H54 (cell line): Measurements from ENCODE around the gene SLC5A10.
"Not testable (repeated sequence)": the region's sequence is repeated elsewhere in the genome, so short reads cannot be mapped to it uniquely, and the experiment has no call there.

Experiments
- DNase-seq: peaks from one replicate; pipeline ENCODE4 v3.0.0; 2011; ENCODE audit warnings: low spot score, mixed read lengths; ENCODE audit not compliant: insufficient read length
- FAIRE-seq: peaks from 3 replicates; lab custom pipeline; 2011; peaks lifted over from hg19 to GRCh38; lab: Jason Lieb, UNC
- POLR2A ChIP-seq: IDR thresholded peaks from 2 replicates; pipeline ENCODE4 v1.6.1; 2011; ENCODE audit warnings: low read depth, mild to moderate bottlenecking, low read length

The SLC5A10 gene

GRCh38 chr17:18951941-18952842 is at the start of gene SLC5A10:
TSS of gene SLC5A10 (plus strand) at chr17:18952165. CDS start at chr17:18952206, 41 bp downstream.
- no peak for FAIRE-seq
- TF ChIP-seq POLR2A, result no peak
- DNase-seq, result no peak

GRCh38 chr17:18904482-18904881 is 47.5 kb upstream of the SLC5A10 start:
- no peak for TF ChIP-seq POLR2A
- no peak for FAIRE-seq
- no peak for DNase-seq

DNA sequence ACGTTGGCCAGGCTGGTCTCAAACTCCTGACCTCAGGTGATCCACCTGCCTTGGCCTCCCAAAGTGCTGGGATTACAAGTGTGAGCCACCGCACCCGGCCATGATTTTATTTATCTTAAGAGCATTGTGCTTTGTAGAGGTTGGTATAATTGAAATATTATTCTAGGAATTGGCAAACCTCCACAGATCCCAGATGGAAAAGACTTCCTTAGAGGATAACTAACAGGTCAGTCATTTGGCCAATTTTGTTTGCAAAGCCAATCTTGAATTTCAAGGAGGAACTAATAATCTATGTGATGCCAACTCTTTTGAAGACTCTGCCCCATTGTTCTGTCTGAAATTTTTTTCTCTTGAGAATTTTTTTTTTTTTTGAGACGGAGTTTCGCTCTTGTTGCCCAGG is 46.7 kb upstream of the SLC5A10 start:
- FAIRE-seq, result no peak
- no peak for TF ChIP-seq POLR2A
- DNase-seq, result no peak

DNA sequence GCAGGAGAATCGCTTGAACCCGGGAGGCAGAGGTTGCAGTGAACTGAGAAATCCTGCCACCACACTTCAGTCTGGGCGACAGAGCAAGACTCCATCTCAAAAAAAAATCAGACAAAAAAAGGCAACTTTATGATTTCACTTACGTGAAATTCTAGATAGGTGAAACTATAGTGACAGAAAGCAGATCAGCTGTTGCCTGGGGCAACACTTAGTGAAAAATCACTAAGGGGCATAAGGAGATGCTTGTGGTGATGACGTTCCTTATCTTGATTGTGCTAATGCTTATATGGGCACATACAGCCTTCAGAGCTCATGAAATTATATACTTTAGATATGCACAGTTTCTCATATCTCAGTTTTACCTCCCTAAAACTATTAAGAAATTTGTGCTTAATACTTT is 41.6 kb upstream of the SLC5A10 start:
- DNase-seq (no peak), FAIRE-seq (no peak)
- no peak for TF ChIP-seq POLR2A

GRCh38 chr17:18910881-18911280 is 41.1 kb upstream of the SLC5A10 start:
- TF ChIP-seq POLR2A, result no peak
- FAIRE-seq (no peak), DNase-seq (no peak)

DNA sequence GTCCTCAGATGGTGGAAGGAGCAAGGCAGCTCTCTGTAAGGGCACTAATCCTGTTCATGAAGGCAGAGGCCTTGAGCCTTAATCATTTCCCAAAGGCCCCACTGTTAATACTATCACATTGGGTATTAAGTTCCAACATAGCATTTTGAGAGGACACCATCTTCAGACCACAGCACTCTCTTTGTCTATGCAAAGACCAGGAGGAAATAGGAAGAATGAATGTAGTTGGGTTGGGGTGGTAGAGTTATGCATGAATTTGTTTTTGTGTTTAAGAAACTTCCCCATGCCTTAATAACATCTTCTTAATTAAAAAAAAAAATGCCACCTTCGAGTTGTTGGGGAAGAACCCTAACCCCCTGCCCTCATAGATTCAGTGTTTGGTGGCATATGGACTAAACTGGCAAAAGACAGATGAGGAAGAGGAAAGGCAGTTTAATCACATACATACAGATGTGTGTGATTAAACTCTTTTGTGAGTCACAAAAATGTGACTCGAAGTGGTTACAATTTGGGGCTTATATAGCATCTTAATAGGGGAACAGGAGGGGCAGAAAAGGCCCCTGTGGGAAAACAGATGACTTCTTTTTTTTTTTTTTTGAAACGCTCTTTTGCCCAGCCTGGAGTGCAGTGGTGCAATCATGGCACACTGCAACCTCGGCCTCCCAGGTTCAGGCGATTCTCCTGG is 35.0 kb upstream of the SLC5A10 start:
- no peak for TF ChIP-seq POLR2A
- DNase-seq (peak; percentile 19), FAIRE-seq (no peak)

DNA sequence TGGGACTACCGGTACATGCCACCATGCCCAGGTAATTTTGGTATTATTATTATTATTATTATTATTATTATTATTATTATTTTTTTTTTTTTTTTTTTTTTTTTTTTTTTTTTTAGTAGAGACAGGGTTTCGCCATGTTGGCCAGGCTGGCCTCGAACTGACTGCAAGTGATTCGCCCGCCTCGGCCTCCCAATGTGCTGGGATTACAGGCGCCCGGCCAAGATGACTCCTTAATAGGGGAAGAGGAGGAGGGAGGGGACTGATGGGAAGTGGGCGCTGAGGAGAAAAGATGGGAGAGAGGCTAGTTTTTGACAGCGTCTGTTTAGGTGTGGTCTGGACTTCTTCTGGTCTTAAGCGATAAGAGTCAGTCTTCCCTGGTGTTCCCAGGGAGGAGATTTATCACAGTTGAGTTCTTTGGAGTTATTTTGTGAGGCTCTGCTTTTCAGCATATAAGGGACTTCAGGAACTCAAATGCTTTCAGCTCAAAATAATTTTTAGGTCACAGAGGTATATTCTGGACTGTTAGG is 34.4 kb upstream of the SLC5A10 start:
- DNase-seq, result no peak
- no peak for TF ChIP-seq POLR2A
- FAIRE-seq, result no peak

- no peak for DNase-seq
- no peak for FAIRE-seq
- no peak for TF ChIP-seq POLR2A
These were observed 32.0 kb upstream of the SLC5A10 start for GRCh38 chr17:18919963-18920362.

DNA sequence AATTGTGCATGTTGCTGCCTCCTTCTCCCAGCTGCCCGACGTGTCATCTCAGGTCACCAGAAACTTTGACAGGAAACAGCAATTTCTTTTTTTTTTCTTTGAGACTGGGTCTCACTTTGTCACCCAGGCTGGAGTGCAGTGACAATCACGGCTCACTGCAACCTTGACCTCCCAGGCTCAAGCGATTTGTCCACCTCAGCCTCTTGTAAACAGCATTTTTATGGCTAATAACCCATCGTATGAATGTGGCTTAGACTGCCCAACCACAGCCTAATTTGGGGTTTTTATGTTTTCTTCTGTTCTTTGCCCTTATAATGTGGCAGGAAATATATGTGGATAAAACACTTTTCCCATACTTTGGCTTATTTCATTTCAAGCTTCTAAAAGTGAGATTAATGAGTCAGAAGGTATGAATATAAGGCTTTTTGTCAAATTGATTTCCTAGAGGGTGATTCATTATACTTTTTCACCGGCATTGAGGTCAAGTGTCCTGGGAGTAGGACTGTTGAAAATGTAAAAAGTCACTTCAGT is 31.0 kb upstream of the SLC5A10 start:
- no peak for FAIRE-seq
- no peak for DNase-seq
- no peak for TF ChIP-seq POLR2A

DNA sequence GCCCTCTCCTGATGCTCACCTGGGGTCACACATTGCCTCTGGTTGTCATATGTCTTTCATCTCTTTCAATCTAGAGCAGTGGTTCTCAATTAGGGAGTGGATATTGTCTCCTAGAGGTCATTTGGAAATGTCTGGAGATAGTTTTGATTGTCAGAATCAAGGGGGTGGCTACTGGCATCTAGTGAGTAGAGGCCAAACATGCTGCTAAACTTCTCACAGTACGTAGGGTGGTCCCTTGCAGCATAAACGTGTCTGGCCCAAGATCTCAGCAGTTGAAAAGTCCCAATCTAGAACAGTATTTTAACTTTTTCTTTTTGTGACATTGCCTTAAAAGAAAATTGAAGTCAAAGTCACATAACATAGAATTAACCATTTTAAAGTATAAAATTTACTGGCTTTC is 30.5 kb upstream of the SLC5A10 start:
- no peak for FAIRE-seq
- DNase-seq, result no peak
- TF ChIP-seq POLR2A, result no peak

DNA sequence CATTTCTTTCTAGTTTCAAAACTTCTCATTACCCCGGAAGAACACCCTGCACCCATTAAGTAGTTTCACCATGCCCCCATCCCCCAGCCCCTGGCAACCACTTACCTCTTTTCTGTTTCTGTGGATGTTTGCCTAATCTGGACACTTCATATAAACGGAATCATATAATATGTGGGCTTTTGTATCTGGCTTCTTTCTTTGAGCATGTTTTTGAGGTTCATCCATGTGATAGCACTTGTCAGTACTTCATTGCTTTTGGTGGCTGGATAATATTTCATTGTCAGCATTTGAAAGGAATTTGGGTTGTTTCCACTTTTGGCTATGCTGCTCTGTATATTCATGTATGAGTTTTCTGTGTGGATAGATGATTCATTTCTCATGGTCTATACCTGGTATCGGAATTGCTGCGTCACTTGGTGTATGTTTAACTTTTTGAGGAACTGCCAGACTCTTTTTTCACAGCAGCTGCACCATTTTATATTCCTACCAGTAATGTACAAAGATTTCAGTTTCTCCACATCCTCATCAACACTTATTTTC is 30.0 kb upstream of the SLC5A10 start:
- FAIRE-seq (no peak), DNase-seq (no peak)
- TF ChIP-seq POLR2A, result no peak

GRCh38 chr17:18922596-18922995 is 29.4 kb upstream of the SLC5A10 start:
- DNase-seq, FAIRE-seq: not testable (repeated sequence)

- FAIRE-seq, result no peak
- no peak for DNase-seq
- no peak for TF ChIP-seq POLR2A
These were observed 26.8 kb upstream of the SLC5A10 start for GRCh38 chr17:18925187-18925586.

- no peak for FAIRE-seq
- DNase-seq, result no peak
- no peak for TF ChIP-seq POLR2A
These were observed 23.3 kb upstream of the SLC5A10 start for GRCh38 chr17:18928628-18929125.
